NCI-H2107 (cell line): ENCODE measurements around the gene ZNF724.
"Not testable (repeated sequence)": the region's sequence is repeated elsewhere in the genome, so short reads cannot be mapped to it uniquely, and the experiment has no call there.

Source experiments
- DNase-seq: peaks from one replicate; lab custom pipeline; 2025; lab: John Stamatoyannopoulos, UW

The ZNF724 gene

GRCh38 chr19:23249911-23250649 is at the start of gene ZNF724:
Gene ZNF724 (minus strand): TSS chr19:23250394. CDS start chr19:23250242, 152 bp downstream.
- DNase-seq, result peak; percentile 87

DNA sequence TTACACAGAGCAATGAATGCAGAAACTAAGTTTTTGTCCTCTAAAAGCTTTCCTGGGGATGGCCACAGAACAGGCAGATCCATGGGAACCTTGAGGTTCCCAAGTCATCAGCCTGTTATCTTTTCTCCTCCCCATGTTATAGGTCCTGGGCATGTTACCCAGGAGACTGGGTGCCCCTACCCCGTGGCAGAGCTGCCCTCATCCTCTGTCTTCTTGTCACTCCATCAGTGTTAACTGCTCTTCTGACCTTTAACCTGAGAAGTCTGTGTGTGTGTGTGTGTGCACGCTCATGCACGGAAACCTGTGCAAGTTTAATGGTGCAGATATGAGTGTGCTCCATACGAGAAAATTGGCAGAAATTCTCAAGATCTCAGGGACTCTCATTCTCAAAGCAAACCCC is 43.9 kb upstream of the ZNF724 start:
- no peak for DNase-seq

GRCh38 chr19:23289966-23290365 is 39.8 kb upstream of the ZNF724 start:
- DNase-seq, result not testable (repeated sequence)

DNA sequence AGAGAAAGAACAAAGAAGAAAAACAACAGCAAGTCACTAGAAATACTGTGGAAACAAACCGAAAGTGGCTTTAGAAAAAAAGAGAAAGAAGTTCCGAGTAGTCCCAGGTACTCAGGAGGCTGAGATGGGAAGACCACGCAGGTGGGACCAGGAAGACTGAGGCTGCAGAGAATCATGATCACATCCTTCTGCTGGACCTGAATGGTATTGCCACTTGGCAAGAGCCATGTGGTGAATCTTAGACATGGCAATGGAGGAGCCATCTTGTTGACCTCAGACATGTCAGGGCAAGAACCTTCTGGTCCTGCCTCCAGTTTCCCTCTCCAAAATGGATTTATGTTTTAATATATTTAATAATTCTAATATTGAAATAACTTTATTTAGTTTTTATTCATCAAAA is 37.4 kb upstream of the ZNF724 start:
- no peak for DNase-seq

DNA sequence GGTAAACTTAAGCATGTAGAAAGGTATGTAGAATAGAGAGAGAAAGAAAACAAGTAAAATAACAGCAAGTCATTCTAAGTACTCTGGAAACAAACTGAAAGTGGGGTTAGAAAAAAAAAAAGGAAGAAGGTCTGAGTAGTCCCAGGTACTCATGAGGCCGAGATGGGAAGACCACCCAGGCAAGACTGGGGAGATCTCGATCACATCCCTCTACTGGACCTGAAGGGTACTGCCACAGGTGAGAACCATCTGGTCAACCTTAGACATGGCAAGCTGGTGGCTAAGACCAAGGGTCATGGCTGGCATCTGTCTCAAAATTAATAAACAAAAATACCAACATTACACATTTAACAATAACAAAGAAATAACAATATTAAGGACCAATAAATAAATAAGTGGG is 36.3 kb upstream of the ZNF724 start:
- no peak for DNase-seq

GRCh38 chr19:23285948-23286347 is 35.8 kb upstream of the ZNF724 start:
- no peak for DNase-seq

GRCh38 chr19:23285326-23285725 is 35.1 kb upstream of the ZNF724 start:
- DNase-seq, result not testable (repeated sequence)

DNA sequence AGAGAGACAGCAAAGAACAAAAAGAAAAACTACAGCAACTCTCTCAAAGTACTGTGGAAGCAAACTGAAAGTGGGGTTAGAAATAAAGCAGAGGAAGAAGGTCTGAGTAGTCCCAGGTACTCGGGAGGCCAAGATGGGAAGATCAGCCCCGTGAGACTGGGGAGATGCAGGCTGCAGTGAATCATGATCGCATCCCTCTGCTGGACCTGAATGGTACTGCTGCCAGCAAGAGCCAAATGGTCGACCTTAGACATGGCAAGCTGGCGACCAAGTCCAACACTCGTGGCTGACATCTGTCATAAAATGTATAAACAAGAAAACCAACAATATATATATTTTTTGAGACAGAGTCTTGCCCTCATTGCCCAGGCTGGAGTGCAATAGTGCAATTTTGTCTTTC is 33.7 kb upstream of the ZNF724 start:
- DNase-seq, result no peak

- no peak for DNase-seq
These were observed 31.6 kb upstream of the ZNF724 start for GRCh38 chr19:23281663-23282276.

DNA sequence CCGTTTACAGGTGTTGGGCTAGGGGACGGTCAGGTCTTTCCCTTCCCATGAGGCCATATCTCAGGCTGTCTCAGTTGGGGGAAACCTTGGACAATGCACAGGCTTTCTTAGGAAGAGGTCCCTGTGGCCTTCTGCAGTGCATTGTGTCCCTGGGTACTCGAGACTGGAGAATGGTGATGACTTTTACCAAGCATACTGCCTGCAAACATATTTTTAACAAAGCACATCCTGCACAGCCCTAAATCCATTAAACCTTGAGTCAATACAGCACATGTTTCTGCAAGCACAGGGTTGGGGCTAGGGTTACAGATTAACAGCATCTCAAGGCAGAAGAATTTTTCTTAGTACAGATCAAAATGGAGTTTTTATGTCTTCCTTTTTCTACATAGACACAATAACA is 27.9 kb upstream of the ZNF724 start:
- DNase-seq, result not testable (repeated sequence)

- DNase-seq, result peak; percentile 81
These were observed 23.6 kb upstream of the ZNF724 start for GRCh38 chr19:23273590-23274412.

- DNase-seq, result no peak
These were observed 22.9 kb upstream of the ZNF724 start for GRCh38 chr19:23273022-23273589.

- no peak for DNase-seq
These were observed 13.8 kb upstream of the ZNF724 start for GRCh38 chr19:23263870-23264590.

GRCh38 chr19:23263396-23263795 is 13.2 kb upstream of the ZNF724 start:
- no peak for DNase-seq

- DNase-seq, result no peak
These were observed 12.7 kb upstream of the ZNF724 start for GRCh38 chr19:23262920-23263319.

GRCh38 chr19:23261496-23262020 is 11.4 kb upstream of the ZNF724 start:
- DNase-seq, result no peak

DNA sequence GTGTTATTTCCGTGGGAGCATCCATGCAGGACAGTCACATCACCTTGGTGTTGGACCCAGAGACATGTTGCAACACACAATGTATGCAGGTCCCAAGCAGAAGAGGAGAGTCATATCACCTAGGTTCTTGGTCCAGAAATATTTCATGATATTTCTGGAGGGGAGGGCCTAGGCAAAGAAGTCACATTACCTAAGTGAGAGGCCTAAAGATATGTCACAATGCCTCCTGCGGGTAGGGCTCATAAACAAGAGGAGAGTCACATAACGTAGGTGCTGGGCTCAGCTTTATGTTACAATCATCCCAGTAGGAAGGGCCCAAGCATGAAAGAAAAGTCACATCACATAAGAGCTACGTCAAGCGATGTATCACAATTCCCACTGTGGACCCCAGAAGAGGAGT is 10.8 kb upstream of the ZNF724 start:
- no peak for DNase-seq

GRCh38 chr19:23259961-23260360 is 9.8 kb upstream of the ZNF724 start:
- DNase-seq, result no peak

DNA sequence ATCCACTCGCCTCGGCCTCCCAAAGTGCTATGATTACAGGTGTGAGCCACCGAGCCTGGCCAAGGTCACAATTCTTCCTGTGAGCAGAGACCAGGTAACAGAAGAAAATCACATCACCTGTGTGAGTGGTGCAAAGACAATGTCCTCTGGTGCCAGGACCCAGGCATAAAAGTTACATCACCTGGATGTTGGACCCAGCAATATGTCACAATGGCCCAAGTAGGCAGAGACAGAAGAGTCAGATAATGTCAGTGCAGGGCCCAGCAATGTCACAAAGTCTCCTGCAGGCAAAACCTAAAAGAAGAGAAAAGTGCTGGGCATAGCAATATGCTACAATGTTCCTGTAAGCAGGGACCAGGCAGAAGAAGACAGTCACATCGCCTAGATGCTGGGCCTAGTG is 5.5 kb upstream of the ZNF724 start:
- DNase-seq, result no peak

DNA sequence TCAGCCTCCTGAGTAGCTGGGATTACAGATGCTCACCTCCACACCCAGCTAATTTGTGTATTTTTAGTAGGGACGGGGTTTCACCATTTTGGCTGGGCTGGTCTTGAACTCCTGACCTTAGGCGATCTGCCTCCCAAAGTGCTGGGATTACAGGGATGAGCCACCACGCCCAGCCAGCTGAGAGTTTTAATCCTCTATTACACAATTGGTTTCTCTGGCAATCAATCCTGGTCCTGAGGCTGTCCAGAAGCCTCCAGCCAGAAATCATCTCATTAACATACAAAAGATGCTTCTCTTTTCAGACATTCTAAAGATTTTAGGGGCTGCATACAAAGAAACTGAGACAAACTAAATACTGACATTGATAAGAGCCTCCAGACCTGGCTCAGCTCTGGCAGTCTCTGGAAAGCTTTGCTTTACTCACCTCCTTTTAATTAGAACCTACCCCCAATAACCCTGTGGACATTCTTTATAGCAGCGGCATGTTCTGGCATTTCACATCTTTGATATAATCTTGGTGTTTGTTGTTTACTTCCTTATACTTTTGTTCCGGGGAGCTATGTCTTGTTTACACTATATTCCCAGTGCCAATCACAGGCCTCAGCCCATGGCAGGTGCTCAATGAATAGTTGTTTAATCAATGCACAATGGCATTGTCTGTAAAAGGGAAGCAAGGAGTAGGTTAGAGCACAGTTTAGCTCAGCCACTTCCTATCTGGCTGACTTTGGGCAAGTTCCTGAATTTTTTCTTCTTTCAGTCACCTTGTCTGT is 4.1 kb upstream of the ZNF724 start:
- no peak for DNase-seq

- not testable (repeated sequence) for DNase-seq
These were observed 3.1 kb upstream of the ZNF724 start for GRCh38 chr19:23253256-23253655.
